ENCODE results near the gene CENPX. TPM values are rescaled to one million over a fixed set of nuclear protein-coding genes. Genes with fewer than 3 reads are reported as not detected.

Gene CENPX
- total RNA-seq, 1 donor from 2014 or later: 31.2 TPM

GRCh38 chr17:82055023-82055964 is 32.6 kb upstream of the CENPX start:
- DNase-seq: no peak

DNA sequence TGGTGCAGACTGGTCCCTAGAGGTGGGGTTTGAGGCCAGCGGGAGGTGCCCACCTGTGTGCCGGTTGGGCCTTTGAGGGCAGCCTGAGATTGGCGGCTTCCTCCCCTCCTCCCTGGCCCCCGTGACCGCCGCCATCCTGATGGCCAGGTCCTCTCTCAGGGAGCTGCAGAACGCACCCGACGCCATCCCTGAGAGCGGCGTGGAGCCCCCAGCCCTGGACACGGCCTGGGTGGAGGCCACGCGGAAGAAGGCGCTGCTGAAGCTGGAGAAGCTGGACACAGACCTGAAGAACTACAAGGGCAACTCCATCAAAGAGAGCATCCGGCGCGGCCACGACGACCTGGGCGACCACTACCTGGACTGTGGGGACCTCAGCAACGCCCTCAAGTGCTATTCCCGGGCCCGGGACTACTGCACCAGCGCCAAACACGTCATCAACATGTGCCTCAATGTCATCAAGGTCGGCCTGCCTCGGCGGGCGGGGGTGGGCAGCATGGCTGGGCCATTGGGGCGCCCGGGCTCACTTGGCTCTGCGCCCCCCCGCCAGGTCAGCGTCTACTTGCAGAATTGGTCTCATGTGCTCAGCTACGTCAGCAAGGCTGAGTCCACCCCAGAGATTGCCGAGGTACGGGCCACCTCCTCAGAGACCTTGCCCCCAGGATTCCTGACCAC is 31.8 kb upstream of the CENPX start:
- no peak for DNase-seq

DNA sequence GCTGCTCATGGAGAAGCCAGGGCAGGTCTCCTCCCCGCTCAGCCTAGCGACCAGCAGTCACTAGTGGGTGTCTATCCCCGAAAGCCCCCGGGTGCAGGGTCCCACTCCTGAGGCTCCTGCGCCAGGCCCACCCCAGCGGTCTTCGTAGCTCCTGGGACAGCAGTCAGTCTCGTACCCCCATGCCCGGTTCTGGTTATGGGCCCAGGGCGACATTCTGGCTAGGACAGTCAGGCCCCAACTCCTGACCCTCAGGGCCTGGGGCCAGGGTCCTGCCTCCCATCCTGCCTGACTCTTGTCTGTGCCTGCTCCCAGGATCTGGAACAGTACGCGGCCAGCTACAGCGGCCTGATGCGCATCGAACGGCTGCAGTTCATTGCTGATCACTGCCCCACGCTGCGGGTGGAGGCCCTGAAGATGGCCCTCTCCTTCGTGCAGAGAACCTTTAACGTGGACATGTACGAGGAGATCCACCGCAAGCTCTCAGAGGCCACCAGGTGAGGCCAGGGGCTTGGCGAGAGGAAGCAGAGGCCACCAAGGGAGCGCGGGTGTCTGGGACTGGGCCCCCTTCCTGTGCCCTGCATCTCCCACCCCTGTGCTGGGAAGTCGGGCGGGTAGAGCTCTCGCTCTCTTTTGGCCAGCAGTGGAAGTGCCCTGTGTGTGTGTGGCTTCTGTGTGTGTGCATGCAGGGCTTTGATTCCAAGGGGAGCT is 31.0 kb upstream of the CENPX start:
- DNase-seq: no peak

DNA sequence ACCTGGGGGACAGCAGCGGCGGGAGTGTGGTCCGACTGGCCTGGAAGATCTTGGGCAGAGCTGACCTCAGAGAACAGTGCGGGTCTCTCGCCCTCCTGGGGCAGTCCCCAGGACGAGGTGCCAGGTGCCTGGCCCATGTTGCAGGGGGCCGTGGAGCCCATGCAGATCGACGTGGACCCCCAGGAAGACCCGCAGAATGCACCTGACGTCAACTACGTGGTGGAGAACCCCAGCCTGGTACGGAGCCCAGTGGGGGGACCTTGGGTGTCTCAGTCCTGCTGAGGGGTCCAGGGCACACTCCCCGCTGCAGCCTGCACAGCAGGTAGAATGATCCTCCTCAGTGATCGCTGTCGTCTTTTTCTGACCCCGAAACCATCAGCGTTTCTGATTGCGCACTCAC is 30.5 kb upstream of the CENPX start:
- DNase-seq: no peak

GRCh38 chr17:82052638-82053059 is 30.0 kb upstream of the CENPX start:
- no peak for DNase-seq

- peak; percentile 82 for DNase-seq
Measured at GRCh38 chr17:82051776-82052637, 29.3 kb upstream of the CENPX start, which contains the start of the genes GPS1 and RFNG. Gene GPS1 (plus strand): TSS chr17:82051898. CDS start chr17:82051932, 34 bp downstream. Gene RFNG (minus strand): TSS chr17:82051811. CDS start chr17:82051766, 45 bp downstream.

GRCh38 chr17:82050761-82051641 is 28.3 kb upstream of the CENPX start:
- no peak for DNase-seq

- no peak for DNase-seq
Measured at GRCh38 chr17:82050152-82050760, 27.6 kb upstream of the CENPX start.

DNA sequence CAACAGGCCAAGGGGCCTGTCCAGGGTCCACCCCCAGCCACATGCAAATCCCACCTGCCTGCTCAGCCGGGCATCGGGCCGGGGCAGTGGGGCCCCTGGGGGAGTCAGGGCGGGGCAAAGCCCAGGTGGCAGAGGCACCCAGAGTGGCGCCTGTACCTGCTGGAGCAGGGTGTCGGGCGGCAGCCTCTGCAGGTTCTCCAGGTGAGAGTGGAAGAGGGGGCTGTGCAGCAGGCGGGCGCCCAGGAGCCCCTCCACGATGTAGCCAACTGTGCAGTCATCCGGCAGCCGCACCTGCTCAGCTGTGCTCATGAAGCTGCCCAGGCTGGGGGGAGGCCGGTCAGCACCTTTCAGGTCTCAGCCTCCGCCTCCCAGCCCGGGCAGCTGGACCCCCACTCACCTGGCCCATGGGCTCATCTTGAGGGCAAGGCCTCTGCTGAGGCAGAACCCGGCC is 26.9 kb upstream of the CENPX start:
- DNase-seq: no peak

DNA sequence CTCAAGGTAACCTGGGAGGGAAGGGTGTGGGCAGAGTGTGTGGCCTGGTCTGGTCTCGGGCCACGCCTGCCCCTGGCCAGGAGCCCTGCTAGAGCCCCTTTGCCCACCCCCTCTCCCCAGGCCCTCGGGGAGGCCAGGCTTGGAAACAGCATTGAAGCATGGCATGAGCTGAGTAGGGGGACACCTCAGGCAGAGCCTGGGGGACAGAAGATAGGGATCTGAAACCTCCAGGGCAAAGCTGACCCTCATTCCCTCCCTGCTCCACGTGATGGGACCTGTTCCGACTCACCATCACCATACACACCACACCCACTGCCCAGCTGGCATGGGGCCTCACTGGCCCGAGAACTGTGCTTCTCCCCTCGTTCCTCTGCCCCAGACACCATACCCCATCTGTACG is 26.4 kb upstream of the CENPX start:
- no peak for DNase-seq

- no peak for DNase-seq
Measured at GRCh38 chr17:82048571-82048971, 25.9 kb upstream of the CENPX start.

- DNase-seq: no peak
Measured at GRCh38 chr17:82047914-82048570, 25.4 kb upstream of the CENPX start.

DNA sequence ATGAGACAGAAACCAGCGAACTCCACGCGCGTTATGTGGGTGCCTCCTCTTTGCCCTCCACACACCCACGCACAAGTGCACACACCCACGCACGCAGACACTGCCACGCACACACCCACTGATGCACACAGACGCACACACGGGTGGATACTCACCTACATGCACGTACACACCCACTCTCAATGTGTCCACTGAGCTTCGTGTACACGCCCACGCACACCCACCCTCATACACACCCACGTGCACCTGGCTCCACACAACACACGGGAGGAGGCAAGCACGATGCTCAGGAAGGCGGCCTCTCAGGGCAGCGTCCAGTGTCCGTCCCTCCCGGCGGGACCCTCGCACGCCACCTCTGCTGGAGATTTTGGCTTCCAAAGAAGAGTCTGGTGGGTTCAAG is 24.7 kb upstream of the CENPX start:
- DNase-seq: no peak

DNA sequence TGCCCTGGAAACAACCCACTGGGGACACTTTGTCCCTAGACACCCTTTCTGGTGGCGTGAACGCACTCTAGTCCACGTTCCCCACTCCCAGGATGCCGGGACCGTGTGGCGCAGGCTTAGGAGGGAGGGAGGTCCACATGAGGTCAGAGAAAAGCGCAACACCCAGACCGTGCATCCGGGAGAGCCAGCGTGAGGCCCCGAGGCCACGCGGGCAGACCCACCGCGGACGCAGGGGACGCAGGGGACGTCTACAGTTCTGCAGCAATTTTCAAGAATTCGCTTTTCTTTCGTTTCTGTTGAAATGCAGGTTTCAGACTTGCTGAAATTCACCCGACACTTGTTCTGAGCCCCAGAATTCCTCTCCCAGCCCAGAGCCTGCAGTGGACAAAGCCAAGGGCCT is 24.2 kb upstream of the CENPX start:
- no peak for DNase-seq

GRCh38 chr17:82045936-82046484 is 23.3 kb upstream of the CENPX start:
- DNase-seq: no peak

DNA sequence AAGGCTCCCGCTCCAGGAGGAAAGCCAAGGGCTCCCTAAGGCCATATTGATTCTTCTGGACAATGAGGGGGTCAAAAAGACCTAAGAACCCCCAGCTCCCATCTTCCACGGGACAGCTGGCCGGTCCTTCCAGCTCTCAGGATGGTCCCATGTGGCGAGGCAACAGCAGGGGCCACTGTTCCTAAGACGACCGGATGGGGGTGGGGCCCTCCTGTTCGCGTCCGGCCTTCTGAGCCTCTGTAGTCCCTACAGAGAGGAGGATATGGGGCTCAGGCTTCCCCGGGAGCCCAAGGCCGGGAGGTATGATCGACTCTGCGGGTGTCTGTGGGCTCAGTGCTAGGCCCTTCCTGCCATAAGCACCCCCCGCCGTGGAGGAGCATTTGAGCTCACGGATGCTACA is 20.8 kb upstream of the CENPX start:
- DNase-seq: no peak

DNA sequence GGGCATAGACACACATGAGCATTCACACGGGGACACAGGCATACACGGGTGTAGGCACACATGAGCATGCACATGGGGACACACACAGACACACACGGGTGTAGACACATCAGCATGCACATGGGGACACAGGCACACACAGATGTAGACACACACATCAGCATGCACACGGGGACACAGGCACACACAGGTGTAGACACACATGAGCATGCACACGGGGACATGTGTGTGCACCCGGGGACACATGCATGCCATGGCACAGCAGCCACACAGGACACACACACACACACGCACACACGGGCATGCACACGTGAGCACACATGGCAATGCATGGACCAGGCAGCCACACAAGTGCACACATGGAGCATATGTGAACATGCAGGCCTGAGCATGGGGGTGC is 20.0 kb upstream of the CENPX start:
- no peak for DNase-seq

GRCh38 chr17:82041144-82041814 is 18.6 kb upstream of the CENPX start:
- no peak for DNase-seq
